Body of pancreas (tissue), 4 donors: Measurements from ENCODE around the gene UGT1A8. TPM values are rescaled to one million over a fixed set of nuclear protein-coding genes. Genes with fewer than 3 reads are reported as not detected.

Experiments
- ATAC-seq: fragments of 150-250 bp; one replicate; pipeline ENCODE4 v1.9.1; 2016
- DNase-seq, 4 donors: peaks; one replicate each; pipeline ENCODE4 v3.0.0-alpha.2; 2019
- H3K27ac ChIP-seq, 4 donors: fragments of 200-600 bp; sonication (generic); 1 replicate in 3 of 4; 2 replicates in 1 of 4; pipeline versions ENCODE4 v1.5.1 to v1.6.1; 2016 to 2019; ENCODE audit warnings: mild to moderate bottlenecking in 1 of 4, mixed read lengths in 1 of 4, moderate library complexity in 1 of 4
- H3K27me3 ChIP-seq, 2 donors: fragments of 200-600 bp; sonication (generic); one replicate each; pipeline ENCODE4 v1.6.0; 2016; ENCODE audit warnings: mild to moderate bottlenecking in 1 of 2
- H3K36me3 ChIP-seq, 2 donors: fragments of 200-600 bp; sonication (generic); replicated peaks in 1 of 2; 2 replicates each; pipeline ENCODE4 v1.5.1; 2016; ENCODE audit warnings: low read depth in 2 of 2; ENCODE audit not compliant: insufficient read depth in 1 of 2
- H3K4me1 ChIP-seq: fragments of 200-600 bp; sonication (generic); one replicate; pipeline ENCODE4 v1.6.0; 2016
- H3K4me3 ChIP-seq, 2 donors: fragments of 200-600 bp; sonication (generic); 1 replicate in 1 of 2; 2 replicates in 1 of 2; pipeline ENCODE4 v1.5.1; 2016 to 2019
- H3K9me3 ChIP-seq, 3 donors: fragments of 200-600 bp; sonication (generic); 1 replicate in 2 of 3; 2 replicates in 1 of 3; pipeline ENCODE4 v1.5.1; 2016
- POLR2A ChIP-seq, 3 donors: fragments of 450-650 bp; IDR thresholded peaks; one replicate each; pipeline ENCODE4 v1.6.1; 2016; ENCODE audit warnings: antibody characterized with exemption in 3 of 3, mild to moderate bottlenecking in 2 of 3
- WGBS, 2 donors: methylation state at CpG; one replicate each; pipeline ENCODE4 v1.1.5; 2017; 5-methylcytosine and 5-hydroxymethylcytosine counted together
- intact Hi-C: fragments of 100-400 bp; cut with DNase I; formaldehyde crosslinking; loops from one replicate; pipeline ENCODE4 v1.15.1; 2023
- total RNA-seq, 2 donors: library from RNA; depleted of rRNA; stranded (reverse); fragments of >200 nt; gene quantifications; one replicate each; pipeline ENCODE4 v1.1.0, GENCODE V29; 2016
- TF ChIP-seq, protein P1 (sequence below), 7 experiments: fragments of 450-650 bp in 4 of 7; fragments of 200-600 bp in 3 of 7; sonication (generic) in 3 of 7; IDR thresholded peaks; one replicate each; pipeline ENCODE4 v1.5.1; 2016 to 2019; ENCODE audit warnings: antibody characterized with exemption in 7 of 7

Gene UGT1A8
- total RNA-seq, 2 donors from 2014 or later, result not detected

DNA sequence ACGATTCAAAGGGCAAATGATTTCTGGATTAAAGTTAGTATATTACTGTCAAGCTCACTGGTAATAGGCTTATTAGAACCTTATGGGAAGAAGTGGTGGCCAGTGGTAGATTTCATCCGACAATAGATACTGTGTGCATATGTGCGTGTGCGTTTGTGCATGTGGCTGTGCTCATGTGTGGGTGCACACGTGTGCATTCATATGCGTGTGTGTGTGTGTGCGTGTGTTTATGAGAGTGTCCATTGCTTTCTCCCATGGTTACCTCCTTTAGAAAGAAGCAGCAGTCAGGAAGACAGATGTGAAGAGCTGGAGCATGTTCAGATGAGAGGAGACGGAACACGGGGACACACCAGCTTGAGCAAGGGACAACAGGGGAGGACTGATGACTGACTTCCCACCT lies 151.8 kb downstream of the UGT1A8 start:
- intact Hi-C loops, result no loop called here
- WGBS, 2 donors, result 80% methylated on average over 9 of the region's 9 CpGs
- Histone ChIP-seq H3K4me3 (no peak overlapping the region), H3K36me3 (no peaks in the 10 kb centered on the region), H3K9me3 (no peaks in the 10 kb centered on the region), H3K27ac (no peak overlapping the region), H3K27me3 (no peaks in the 10 kb centered on the region), H3K4me1 (no peaks in the 10 kb centered on the region)
- TF ChIP-seq, protein P1, sequence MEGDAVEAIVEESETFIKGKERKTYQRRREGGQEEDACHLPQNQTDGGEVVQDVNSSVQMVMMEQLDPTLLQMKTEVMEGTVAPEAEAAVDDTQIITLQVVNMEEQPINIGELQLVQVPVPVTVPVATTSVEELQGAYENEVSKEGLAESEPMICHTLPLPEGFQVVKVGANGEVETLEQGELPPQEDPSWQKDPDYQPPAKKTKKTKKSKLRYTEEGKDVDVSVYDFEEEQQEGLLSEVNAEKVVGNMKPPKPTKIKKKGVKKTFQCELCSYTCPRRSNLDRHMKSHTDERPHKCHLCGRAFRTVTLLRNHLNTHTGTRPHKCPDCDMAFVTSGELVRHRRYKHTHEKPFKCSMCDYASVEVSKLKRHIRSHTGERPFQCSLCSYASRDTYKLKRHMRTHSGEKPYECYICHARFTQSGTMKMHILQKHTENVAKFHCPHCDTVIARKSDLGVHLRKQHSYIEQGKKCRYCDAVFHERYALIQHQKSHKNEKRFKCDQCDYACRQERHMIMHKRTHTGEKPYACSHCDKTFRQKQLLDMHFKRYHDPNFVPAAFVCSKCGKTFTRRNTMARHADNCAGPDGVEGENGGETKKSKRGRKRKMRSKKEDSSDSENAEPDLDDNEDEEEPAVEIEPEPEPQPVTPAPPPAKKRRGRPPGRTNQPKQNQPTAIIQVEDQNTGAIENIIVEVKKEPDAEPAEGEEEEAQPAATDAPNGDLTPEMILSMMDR (IDR thresholded peaks at IDR 0.05), result no peak
- ATAC-seq (no peak), DNase-seq (no peak)

DNA sequence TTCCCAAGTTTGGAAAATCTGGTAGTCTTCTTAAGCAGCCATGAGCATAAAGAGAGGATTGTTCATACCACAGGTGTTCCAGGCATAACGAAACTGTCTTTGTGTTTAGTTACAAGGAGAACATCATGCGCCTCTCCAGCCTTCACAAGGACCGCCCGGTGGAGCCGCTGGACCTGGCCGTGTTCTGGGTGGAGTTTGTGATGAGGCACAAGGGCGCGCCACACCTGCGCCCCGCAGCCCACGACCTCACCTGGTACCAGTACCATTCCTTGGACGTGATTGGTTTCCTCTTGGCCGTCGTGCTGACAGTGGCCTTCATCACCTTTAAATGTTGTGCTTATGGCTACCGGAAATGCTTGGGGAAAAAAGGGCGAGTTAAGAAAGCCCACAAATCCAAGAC lies 154.7 kb downstream of the UGT1A8 start:
- intact Hi-C loops, result no loop called here
- H3K9me3 ChIP-seq, result peaks cover 0 to 14% (median 0%) of the 10 kb centered on the region in 3 donors
- ATAC-seq, result no peak
- no peak overlapping the region for H3K4me3 ChIP-seq
- no peaks in the 10 kb centered on the region for H3K36me3 ChIP-seq
- no peaks in the 10 kb centered on the region for H3K4me1 ChIP-seq
- H3K27me3 ChIP-seq, result no peaks in the 10 kb centered on the region
- no peak for DNase-seq
- TF ChIP-seq, protein P1 (IDR thresholded peaks at IDR 0.05), result no peak
- TF ChIP-seq POLR2A (IDR thresholded peaks at IDR 0.05), result no peak
- 73 to 78% methylated on average over 16 of the region's 16 CpGs for WGBS, 2 donors
- no peak overlapping the region for H3K27ac ChIP-seq

DNA sequence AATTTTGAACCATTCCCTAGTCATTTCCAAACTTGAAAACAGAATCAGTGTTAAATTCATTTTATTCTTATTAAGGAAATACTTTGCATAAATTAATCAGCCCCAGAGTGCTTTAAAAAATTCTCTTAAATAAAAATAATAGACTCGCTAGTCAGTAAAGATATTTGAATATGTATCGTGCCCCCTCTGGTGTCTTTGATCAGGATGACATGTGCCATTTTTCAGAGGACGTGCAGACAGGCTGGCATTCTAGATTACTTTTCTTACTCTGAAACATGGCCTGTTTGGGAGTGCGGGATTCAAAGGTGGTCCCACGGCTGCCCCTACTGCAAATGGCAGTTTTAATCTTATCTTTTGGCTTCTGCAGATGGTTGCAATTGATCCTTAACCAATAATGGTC lies 155.2 kb downstream of the UGT1A8 start:
- H3K9me3 ChIP-seq, result peaks cover 0 to 19% (median 0%) of the 10 kb centered on the region in 3 donors
- no peak overlapping the region for H3K27ac ChIP-seq
- ATAC-seq (no peak), DNase-seq (no peak)
- intact Hi-C loops, result no loop called here
- H3K36me3 ChIP-seq, result no peaks in the 10 kb centered on the region
- H3K4me1 ChIP-seq, result no peaks in the 10 kb centered on the region
- H3K4me3 ChIP-seq, result no peak overlapping the region
- H3K27me3 ChIP-seq, result no peaks in the 10 kb centered on the region
- WGBS, 2 donors, result 40 to 49% methylated on average over 5 of the region's 5 CpGs
- no peak for TF ChIP-seq POLR2A (IDR thresholded peaks at IDR 0.05)
- TF ChIP-seq, protein P1 (IDR thresholded peaks at IDR 0.05), result no peak

DNA sequence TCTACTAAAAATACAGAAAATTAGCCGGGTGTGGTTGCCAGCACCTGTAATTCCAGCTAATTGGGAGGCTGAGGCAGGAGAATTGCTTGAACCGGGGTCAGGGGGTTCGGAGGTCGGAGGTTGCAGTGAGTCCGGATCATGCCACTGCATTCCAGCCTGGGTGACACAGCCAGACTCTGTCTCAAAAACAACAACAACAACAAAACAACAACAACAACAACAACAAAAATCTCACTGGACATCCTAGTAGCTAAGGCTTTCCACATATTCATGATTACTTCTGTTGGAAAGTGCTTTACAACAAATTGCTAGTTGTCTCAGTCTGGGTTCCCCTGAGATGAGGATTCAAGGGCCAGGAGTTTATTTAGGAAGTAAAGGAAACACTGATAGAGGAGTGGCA lies 156.4 kb downstream of the UGT1A8 start:
- no peak overlapping the region for H3K27ac ChIP-seq
- H3K27me3 ChIP-seq, result no peaks in the 10 kb centered on the region
- WGBS, 2 donors, result 79 to 83% methylated on average over 5 of the region's 5 CpGs
- H3K4me1 ChIP-seq, result no peaks in the 10 kb centered on the region
- intact Hi-C loops, result no loop called here
- no peak overlapping the region for H3K4me3 ChIP-seq
- TF ChIP-seq, protein P1 (IDR thresholded peaks at IDR 0.05), result no peak
- no peak for TF ChIP-seq POLR2A (IDR thresholded peaks at IDR 0.05)
- no peak for DNase-seq
- H3K36me3 ChIP-seq, result no peaks in the 10 kb centered on the region
- peaks cover 0 to 21% (median 0%) of the 10 kb centered on the region in 3 donors for H3K9me3 ChIP-seq
- ATAC-seq, result no peak

DNA sequence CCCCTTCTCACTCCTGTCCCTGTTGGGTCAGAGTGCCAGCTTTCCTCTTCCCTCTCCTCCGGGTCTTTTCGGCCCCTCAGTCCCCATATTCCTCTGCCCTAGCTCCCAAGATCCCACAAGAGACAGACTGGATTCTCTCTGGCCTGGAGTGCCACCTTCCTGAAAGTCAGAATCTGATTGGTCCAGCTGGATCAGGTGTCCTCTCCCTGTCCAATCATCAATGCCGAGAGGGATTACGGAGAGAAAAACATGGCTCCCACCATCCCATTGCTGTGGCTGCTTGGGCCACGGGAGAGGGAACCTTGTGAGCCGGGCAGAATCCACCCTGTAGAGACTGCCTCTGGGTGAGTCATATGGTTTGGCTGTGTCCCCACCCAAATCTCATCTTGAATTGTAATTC lies 158.0 kb downstream of the UGT1A8 start:
- Histone ChIP-seq H3K9me3 (peaks cover 0 to 21% (median 0%) of the 10 kb centered on the region in 3 donors), H3K4me3 (no peak overlapping the region), H3K36me3 (no peaks in the 10 kb centered on the region), H3K27ac (no peak overlapping the region), H3K4me1 (no peaks in the 10 kb centered on the region), H3K27me3 (no peaks in the 10 kb centered on the region)
- intact Hi-C loops, result no loop called here
- DNase-seq (no peak), ATAC-seq (no peak)
- 87 to 89% methylated on average over 6 of the region's 6 CpGs for WGBS, 2 donors
- no peak for TF ChIP-seq POLR2A (IDR thresholded peaks at IDR 0.05)
- TF ChIP-seq, protein P1 (IDR thresholded peaks at IDR 0.05), result no peak
